A673 (cell line): Measurements from ENCODE around the gene IQCE. TPM values are rescaled to one million over a fixed set of nuclear protein-coding genes. Genes with fewer than 3 reads are reported as not detected.
A peak's percentile ranks its signal among the peaks of the same experiment; 100 is the strongest.

Experiments
- BruUV-seq: library from RNA; stranded (reverse); fragments of 400-500 nt; replicated peaks from 2 replicates; lab custom pipeline; 2021; lab: Mats Ljungman, UMichigan
- CTCF ChIA-PET: fragments of 300-600 bp; sonication (Branson Sonifier 250); formaldehyde crosslinking; loops from one replicate; lab custom pipeline; 2022; ENCODE audit warnings: antibody characterized with exemption; lab: Charles Lee
- POLR2A ChIA-PET: fragments of 300-600 bp; sonication (Branson Sonifier 250); formaldehyde crosslinking; loops from one replicate; lab custom pipeline; 2022; ENCODE audit warnings: antibody characterized with exemption; ENCODE audit not compliant: low non-redundant PET; lab: Charles Lee
- DNase-seq: peaks from one replicate; pipeline ENCODE4 v3.0.0-alpha.2; 2015; ENCODE audit warnings: low spot score
- H3K27ac ChIP-seq: fragments of 200-600 bp; sonication (generic); 2 replicates; pipeline ENCODE4 v1.5.1; 2016; ENCODE audit warnings: mixed run types, low read depth, mild to moderate bottlenecking, mixed read lengths, antibody characterized with exemption, low read length; ENCODE audit not compliant: poor library complexity, severe bottlenecking
- H3K27me3 ChIP-seq: fragments of 200-600 bp; sonication (generic); replicated peaks from 2 replicates; pipeline ENCODE4 v1.6.1; 2017; ENCODE audit warnings: mixed run types, low read depth, mild to moderate bottlenecking, mixed read lengths, antibody characterized with exemption, low read length; ENCODE audit not compliant: insufficient read depth, poor library complexity
- H3K36me3 ChIP-seq: fragments of 200-600 bp; sonication (generic); 2 replicates; pipeline ENCODE4 v1.6.1; 2016; ENCODE audit warnings: mixed run types, mild to moderate bottlenecking, mixed read lengths, antibody characterized with exemption, low read length; ENCODE audit not compliant: insufficient read depth, poor library complexity, severe bottlenecking
- H3K4me1 ChIP-seq: fragments of 200-600 bp; sonication (generic); 2 replicates; pipeline ENCODE4 v1.6.1; 2017; ENCODE audit warnings: mixed run types, mild to moderate bottlenecking, mixed read lengths, antibody characterized with exemption, low read length; ENCODE audit not compliant: insufficient read depth, poor library complexity, severe bottlenecking
- H3K4me3 ChIP-seq: fragments of 200-600 bp; sonication (generic); 2 replicates; pipeline ENCODE4 v1.5.1; 2016; ENCODE audit warnings: low read depth, mixed run types, mild to moderate bottlenecking, mixed read lengths, low read length; ENCODE audit not compliant: poor library complexity, severe bottlenecking
- H3K9me3 ChIP-seq: fragments of 200-600 bp; sonication (generic); 2 replicates; pipeline ENCODE4 v1.6.1; 2016; ENCODE audit warnings: mixed run types, low read depth, mild to moderate bottlenecking, mixed read lengths, antibody characterized with exemption, low read length; ENCODE audit not compliant: poor library complexity, severe bottlenecking
- CTCF ChIP-seq: fragments of 300-800, 200-600 bp; sonication (generic); conservative IDR thresholded peaks from 2 replicates; pipeline ENCODE4 v1.5.1; 2017; ENCODE audit warnings: low read depth, mild to moderate bottlenecking, antibody characterized with exemption, low read length, moderate library complexity, mixed read lengths
- EZH2 ChIP-seq: fragments of 200-600 bp; sonication (generic); IDR thresholded peaks from 2 replicates; pipeline ENCODE4 v1.6.1; 2017; ENCODE audit warnings: borderline replicate concordance, low read depth, mild to moderate bottlenecking, mixed read lengths, antibody characterized with exemption, low read length; ENCODE audit not compliant: poor library complexity, severe bottlenecking
- intact Hi-C: fragments of 100-400 bp; cut with micrococcal nuclease; formaldehyde crosslinking; loops from one replicate; pipeline ENCODE4 v1.10.0; 2022; ENCODE audit not compliant: unreplicated experiment
- total RNA-seq: library from RNA; stranded (reverse); gene quantifications from 2 replicates; pipeline ENCODE4 v1.2.3, GENCODE V29; 2021

IQCE gene
- total RNA-seq, 1 experiment from 2014 or later: 35.4 TPM

GRCh38 chr7:2631946-2632732, 73.4 kb downstream of the IQCE start, which contains the start of gene TTYH3:
TSS of gene TTYH3 (plus strand) at chr7:2631986. CDS start at chr7:2632156, 170 bp downstream.
- CTCF ChIA-PET: no interaction called here
- H3K9me3 ChIP-seq: no peaks in the 10 kb centered on the region
- POLR2A ChIA-PET: interaction anchor here (0.5 kb wide), 1 partner anchor 79 kb away, joined by 3 read pairs; no protein-coding TSS in a partner anchor
- TF ChIP-seq CTCF (no peak), EZH2 (no peak)
- TSS peak; percentile 52 for BruUV-seq
- peak within 1 kb of the TSS; percentile 98 for H3K4me3 ChIP-seq
- peak; percentile 48 for DNase-seq
- intact Hi-C loops: loop anchor here (5.0 kb wide), 1 partner anchor 75 kb away; the partner anchor contains the start of genes BRAT1 and IQCE
- peaks cover 16% of the 10 kb centered on the region for H3K36me3 ChIP-seq
- H3K4me1 ChIP-seq: peaks cover 15% of the 10 kb centered on the region
- H3K27me3 ChIP-seq: no peaks in the 10 kb centered on the region
- H3K27ac ChIP-seq: peak within 1 kb of the TSS; percentile 98

GRCh38 chr7:2632733-2633537, 74.2 kb downstream of the IQCE start:
- no peak for DNase-seq
- peak overlapping the region; percentile 98 for H3K27ac ChIP-seq
- ChIA-PET POLR2A (interaction anchor here (0.5 kb wide), 1 partner anchor 80 kb away, joined by 3 read pairs; no protein-coding TSS in a partner anchor), CTCF (no interaction called here)
- no peaks in the 10 kb centered on the region for H3K27me3 ChIP-seq
- intact Hi-C loops: loop anchor here (5.0 kb wide), 1 partner anchor 76 kb away; the partner anchor contains the start of genes BRAT1 and IQCE
- peaks cover 16% of the 10 kb centered on the region for H3K36me3 ChIP-seq
- no TSS peak for BruUV-seq
- peaks cover 15% of the 10 kb centered on the region for H3K4me1 ChIP-seq
- no peak for TF ChIP-seq EZH2
- TF ChIP-seq CTCF: no peak
- H3K4me3 ChIP-seq: peak overlapping the region; percentile 98
- H3K9me3 ChIP-seq: no peaks in the 10 kb centered on the region

- H3K27ac ChIP-seq: peak overlapping the region; percentile 98
- TF ChIP-seq EZH2 (no peak), CTCF (no peak)
- no peaks in the 10 kb centered on the region for H3K9me3 ChIP-seq
- peak overlapping the region; percentile 98 for H3K4me3 ChIP-seq
- ChIA-PET CTCF (no interaction called here), POLR2A (no interaction called here)
- peaks cover 15% of the 10 kb centered on the region for H3K4me1 ChIP-seq
- no TSS peak for BruUV-seq
- peaks cover 16% of the 10 kb centered on the region for H3K36me3 ChIP-seq
- no peaks in the 10 kb centered on the region for H3K27me3 ChIP-seq
- DNase-seq: peak; percentile 96
- intact Hi-C loops: loop anchor here (5.0 kb wide), 1 partner anchor 76 kb away; the partner anchor contains the start of genes BRAT1 and IQCE
These were observed 74.9 kb downstream of the IQCE start for GRCh38 chr7:2633538-2634266.
